ENCODE results near the gene YPEL1.
"Not testable (repeated sequence)": the region's sequence is repeated elsewhere in the genome, so short reads cannot be mapped to it uniquely, and the experiment has no call there.

The YPEL1 gene

GRCh38 chr22:21683401-21683811 lies 52.2 kb downstream of the YPEL1 start:
- DNase-seq (ENCODE audit: low read depth, low spot score): no peak

- no peak for DNase-seq (ENCODE audit: low read depth, low spot score)
Measured at GRCh38 chr22:21682385-21683175, 53.0 kb downstream of the YPEL1 start.

- no peak for DNase-seq (ENCODE audit: low read depth, low spot score)
Measured at GRCh38 chr22:21681566-21682370, 53.8 kb downstream of the YPEL1 start.

- DNase-seq (ENCODE audit: low read depth, low spot score): no peak
Measured at GRCh38 chr22:21680830-21681565, 54.6 kb downstream of the YPEL1 start.

GRCh38 chr22:21679383-21679782 lies 56.2 kb downstream of the YPEL1 start:
- DNase-seq (ENCODE audit: low read depth, low spot score): no peak

GRCh38 chr22:21678842-21679241 lies 56.8 kb downstream of the YPEL1 start:
- not testable (repeated sequence) for DNase-seq (ENCODE audit: low read depth, low spot score)

- DNase-seq (ENCODE audit: low read depth, low spot score): no peak
Measured at GRCh38 chr22:21677606-21678443, 57.8 kb downstream of the YPEL1 start.

- DNase-seq (ENCODE audit: low read depth, low spot score): no peak
Measured at GRCh38 chr22:21674638-21675245, 60.9 kb downstream of the YPEL1 start.

- no peak for DNase-seq (ENCODE audit: low read depth, low spot score)
Measured at GRCh38 chr22:21673534-21674321, 61.9 kb downstream of the YPEL1 start.

- no peak for DNase-seq (ENCODE audit: low read depth, low spot score)
Measured at GRCh38 chr22:21672107-21672629, 63.4 kb downstream of the YPEL1 start.

- peak; percentile 75 for DNase-seq (ENCODE audit: low read depth, low spot score)
Measured at GRCh38 chr22:21669026-21669425, 66.6 kb downstream of the YPEL1 start.

GRCh38 chr22:21666786-21667185 lies 68.8 kb downstream of the YPEL1 start:
- DNase-seq (ENCODE audit: low read depth, low spot score): peak; percentile 41

- DNase-seq (ENCODE audit: low read depth, low spot score): peak; percentile 44
Measured at GRCh38 chr22:21665047-21665851, 70.3 kb downstream of the YPEL1 start.

- DNase-seq (ENCODE audit: low read depth, low spot score): no peak
Measured at GRCh38 chr22:21663738-21664137, 71.9 kb downstream of the YPEL1 start.

- DNase-seq (ENCODE audit: low read depth, low spot score): no peak
Measured at GRCh38 chr22:21661991-21662390, 73.6 kb downstream of the YPEL1 start.

- DNase-seq (ENCODE audit: low read depth, low spot score): no peak
Measured at GRCh38 chr22:21660904-21661303, 74.7 kb downstream of the YPEL1 start.

GRCh38 chr22:21659864-21660525 lies 75.6 kb downstream of the YPEL1 start:
- no peak for DNase-seq (ENCODE audit: low read depth, low spot score)

GRCh38 chr22:21657360-21658032 lies 78.1 kb downstream of the YPEL1 start:
- DNase-seq (ENCODE audit: low read depth, low spot score): peak; percentile 88
